ENCODE results near the gene DDX11.
"Not testable (repeated sequence)": the region's sequence is repeated elsewhere in the genome, so short reads cannot be mapped to it uniquely, and the experiment has no call there.

DDX11 gene

GRCh38 chr12:31099434-31099833 lies 25.8 kb downstream of the DDX11 start:
- DNase-seq (ENCODE audit: low read depth, low spot score) = not testable (repeated sequence)

GRCh38 chr12:31100503-31101208 lies 27.0 kb downstream of the DDX11 start:
- not testable (repeated sequence) for DNase-seq (ENCODE audit: low read depth, low spot score)

GRCh38 chr12:31102125-31102524 lies 28.5 kb downstream of the DDX11 start:
- not testable (repeated sequence) for DNase-seq (ENCODE audit: low read depth, low spot score)

- DNase-seq (ENCODE audit: low read depth, low spot score) = not testable (repeated sequence)
Measured at GRCh38 chr12:31102596-31102995, 28.9 kb downstream of the DDX11 start.

- not testable (repeated sequence) for DNase-seq (ENCODE audit: low read depth, low spot score)
Measured at GRCh38 chr12:31103561-31103975, 29.9 kb downstream of the DDX11 start.

GRCh38 chr12:31104220-31104619 lies 30.6 kb downstream of the DDX11 start:
- not testable (repeated sequence) for DNase-seq (ENCODE audit: low read depth, low spot score)

- not testable (repeated sequence) for DNase-seq (ENCODE audit: low read depth, low spot score)
Measured at GRCh38 chr12:31104773-31105172, 31.1 kb downstream of the DDX11 start.

GRCh38 chr12:31105668-31106067 lies 32.0 kb downstream of the DDX11 start:
- no peak for DNase-seq (ENCODE audit: low read depth, low spot score)

- DNase-seq (ENCODE audit: low read depth, low spot score) = no peak
Measured at GRCh38 chr12:31106101-31106803, 32.6 kb downstream of the DDX11 start.

- not testable (repeated sequence) for DNase-seq (ENCODE audit: low read depth, low spot score)
Measured at GRCh38 chr12:31109773-31110172, 36.1 kb downstream of the DDX11 start.

GRCh38 chr12:31110263-31110662 lies 36.6 kb downstream of the DDX11 start:
- not testable (repeated sequence) for DNase-seq (ENCODE audit: low read depth, low spot score)

GRCh38 chr12:31115092-31115601 lies 41.5 kb downstream of the DDX11 start:
- not testable (repeated sequence) for DNase-seq (ENCODE audit: low read depth, low spot score)

- DNase-seq (ENCODE audit: low read depth, low spot score) = not testable (repeated sequence)
Measured at GRCh38 chr12:31116846-31117202, 43.2 kb downstream of the DDX11 start.

GRCh38 chr12:31117203-31118011 lies 43.7 kb downstream of the DDX11 start:
- DNase-seq (ENCODE audit: low read depth, low spot score) = peak; percentile 74

- peak; percentile 77 for DNase-seq (ENCODE audit: low read depth, low spot score)
Measured at GRCh38 chr12:31118347-31119191, 44.9 kb downstream of the DDX11 start.

GRCh38 chr12:31119192-31119802 lies 45.6 kb downstream of the DDX11 start:
- no peak for DNase-seq (ENCODE audit: low read depth, low spot score)

- no peak for DNase-seq (ENCODE audit: low read depth, low spot score)
Measured at GRCh38 chr12:31119803-31120211, 46.1 kb downstream of the DDX11 start.

- DNase-seq (ENCODE audit: low read depth, low spot score) = no peak
Measured at GRCh38 chr12:31120392-31121008, 46.8 kb downstream of the DDX11 start.

- peak; percentile 82 for DNase-seq (ENCODE audit: low read depth, low spot score)
Measured at GRCh38 chr12:31121022-31121728, 47.5 kb downstream of the DDX11 start.
